Measurements from ENCODE around the gene CAPNS2. TPM values are rescaled to one million over a fixed set of nuclear protein-coding genes. Genes with fewer than 3 reads are reported as not detected.

The CAPNS2 gene
- total RNA-seq, 1 donor from 2014 or later = 3.4 TPM

DNA sequence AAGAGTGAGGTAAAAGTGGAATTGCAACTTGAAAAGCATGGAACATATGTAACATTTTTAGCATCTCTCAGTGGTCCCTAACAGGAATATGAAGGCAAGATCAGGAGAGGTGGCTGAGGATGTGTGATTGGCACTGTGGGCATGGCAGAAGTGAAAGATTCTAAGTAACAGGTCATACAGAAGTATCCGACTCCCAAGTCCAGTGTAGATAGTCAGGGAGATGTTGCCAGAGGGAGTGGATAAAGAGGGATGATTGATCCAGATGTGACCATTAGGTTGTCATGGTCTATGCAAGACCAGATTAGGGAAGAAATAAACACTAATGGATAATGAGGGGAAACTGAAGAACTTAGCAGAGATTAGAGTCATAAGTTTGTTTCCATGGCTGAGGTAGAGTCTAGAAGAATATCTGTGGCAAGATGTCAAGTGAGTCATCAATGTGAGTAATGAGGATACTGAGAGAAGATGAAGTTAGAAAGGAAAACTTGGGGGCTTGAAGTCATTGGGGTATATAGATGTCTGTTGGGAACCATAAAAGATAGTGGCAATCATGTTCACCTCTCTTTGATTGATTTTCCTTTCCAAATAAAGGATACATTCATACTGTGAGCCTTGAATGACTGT lies 23.9 kb upstream of the CAPNS2 start:
- no peaks in the 10 kb centered on the region for H3K27me3 Mint-ChIP-seq (ENCODE audit: low read depth, unreplicated experiment)
- H3K27me3 ChIP-seq (ENCODE audit: insufficient read depth, low read length) = no peaks in the 10 kb centered on the region
- TF ChIP-seq, protein P1, sequence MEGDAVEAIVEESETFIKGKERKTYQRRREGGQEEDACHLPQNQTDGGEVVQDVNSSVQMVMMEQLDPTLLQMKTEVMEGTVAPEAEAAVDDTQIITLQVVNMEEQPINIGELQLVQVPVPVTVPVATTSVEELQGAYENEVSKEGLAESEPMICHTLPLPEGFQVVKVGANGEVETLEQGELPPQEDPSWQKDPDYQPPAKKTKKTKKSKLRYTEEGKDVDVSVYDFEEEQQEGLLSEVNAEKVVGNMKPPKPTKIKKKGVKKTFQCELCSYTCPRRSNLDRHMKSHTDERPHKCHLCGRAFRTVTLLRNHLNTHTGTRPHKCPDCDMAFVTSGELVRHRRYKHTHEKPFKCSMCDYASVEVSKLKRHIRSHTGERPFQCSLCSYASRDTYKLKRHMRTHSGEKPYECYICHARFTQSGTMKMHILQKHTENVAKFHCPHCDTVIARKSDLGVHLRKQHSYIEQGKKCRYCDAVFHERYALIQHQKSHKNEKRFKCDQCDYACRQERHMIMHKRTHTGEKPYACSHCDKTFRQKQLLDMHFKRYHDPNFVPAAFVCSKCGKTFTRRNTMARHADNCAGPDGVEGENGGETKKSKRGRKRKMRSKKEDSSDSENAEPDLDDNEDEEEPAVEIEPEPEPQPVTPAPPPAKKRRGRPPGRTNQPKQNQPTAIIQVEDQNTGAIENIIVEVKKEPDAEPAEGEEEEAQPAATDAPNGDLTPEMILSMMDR (IDR thresholded peaks at IDR 0.05; ENCODE audit: insufficient read depth, low read depth, low read length) = no peak
- no peak for TF ChIP-seq EZH2 (IDR thresholded peaks at IDR 0.05; ENCODE audit: insufficient read depth, low read length)
- H3K36me3 ChIP-seq (ENCODE audit: insufficient read depth, low read length) = peaks cover 14% of the 10 kb centered on the region
- H3K27ac ChIP-seq (ENCODE audit: low read depth, low read length) = peak overlapping the region; percentile 40
- H3K9me3 ChIP-seq (ENCODE audit: insufficient read depth, low read depth, low read length) = no peaks in the 10 kb centered on the region
- peaks cover 3% of the 10 kb centered on the region for H3K36me3 Mint-ChIP-seq (ENCODE audit: low read depth, unreplicated experiment)
- H3K4me3 ChIP-seq (ENCODE audit: insufficient read depth, low read depth, low read length) = no peak overlapping the region
- H4K20me1 ChIP-seq (ENCODE audit: insufficient read depth, low read length) = peaks cover 3% of the 10 kb centered on the region
- H2AFZ ChIP-seq (ENCODE audit: low read depth, low read length) = no peak overlapping the region
- H3K4me1 ChIP-seq (ENCODE audit: insufficient read depth, low read length) = peaks cover 13% of the 10 kb centered on the region
- no peak overlapping the region for H3K27ac Mint-ChIP-seq (ENCODE audit: unreplicated experiment)
- FAIRE-seq (peak; percentile 78), DNase-seq (ENCODE audit: low read depth) (peak; percentile 82)
- H3K9ac ChIP-seq (ENCODE audit: low read length) = no peak overlapping the region
- peak overlapping the region; percentile 36 for H3K4me2 ChIP-seq (ENCODE audit: low read length)
- H3K9me3 Mint-ChIP-seq (ENCODE audit: unreplicated experiment) = no peaks in the 10 kb centered on the region
- H3K4me3 Mint-ChIP-seq (ENCODE audit: unreplicated experiment) = no peak overlapping the region
- H3K4me1 Mint-ChIP-seq (ENCODE audit: low read depth, unreplicated experiment) = peaks cover 6% of the 10 kb centered on the region
- no peaks in the 10 kb centered on the region for H3K79me2 ChIP-seq (ENCODE audit: insufficient read depth, low read length)

DNA sequence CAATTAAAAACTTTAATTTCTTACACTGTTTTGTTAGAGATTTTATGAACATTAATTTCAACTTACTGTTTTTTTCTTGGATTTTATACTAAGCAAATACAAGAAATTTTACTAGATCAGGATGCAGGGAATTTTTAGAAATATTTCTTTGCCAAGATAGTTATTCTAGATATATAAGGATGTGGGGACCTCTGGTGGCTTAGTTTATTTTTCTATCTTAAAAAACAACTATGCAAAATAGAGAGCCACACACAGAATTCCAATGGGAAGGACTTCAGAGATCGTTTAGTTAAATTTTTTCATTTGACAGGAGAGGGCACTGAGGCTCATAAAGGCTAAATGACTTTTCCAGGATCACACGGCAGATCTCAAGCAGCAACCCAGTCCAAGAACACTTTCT lies 23.0 kb upstream of the CAPNS2 start:
- Histone ChIP-seq H3K4me1 (ENCODE audit: insufficient read depth, low read length) (peaks cover 13% of the 10 kb centered on the region), H3K9ac (ENCODE audit: low read length) (no peak overlapping the region), H3K27me3 (ENCODE audit: insufficient read depth, low read length) (no peaks in the 10 kb centered on the region), H3K27ac (ENCODE audit: low read depth, low read length) (no peak overlapping the region), H4K20me1 (ENCODE audit: insufficient read depth, low read length) (peaks cover 3% of the 10 kb centered on the region), H3K4me2 (ENCODE audit: low read length) (no peak overlapping the region), H3K9me3 (ENCODE audit: insufficient read depth, low read depth, low read length) (no peaks in the 10 kb centered on the region), H3K36me3 (ENCODE audit: insufficient read depth, low read length) (peaks cover 8% of the 10 kb centered on the region), H3K4me3 (ENCODE audit: insufficient read depth, low read depth, low read length) (no peak overlapping the region), H3K79me2 (ENCODE audit: insufficient read depth, low read length) (no peaks in the 10 kb centered on the region), H2AFZ (ENCODE audit: low read depth, low read length) (no peak overlapping the region)
- DNase-seq (ENCODE audit: low read depth) (no peak), FAIRE-seq (no peak)
- Mint-ChIP-seq H3K27me3 (ENCODE audit: low read depth, unreplicated experiment) (no peaks in the 10 kb centered on the region), H3K36me3 (ENCODE audit: low read depth, unreplicated experiment) (peaks cover 3% of the 10 kb centered on the region), H3K9me3 (ENCODE audit: unreplicated experiment) (no peaks in the 10 kb centered on the region), H3K4me3 (ENCODE audit: unreplicated experiment) (no peak overlapping the region), H3K4me1 (ENCODE audit: low read depth, unreplicated experiment) (peaks cover 4% of the 10 kb centered on the region), H3K27ac (ENCODE audit: unreplicated experiment) (no peak overlapping the region)
- TF ChIP-seq, protein P1 (IDR thresholded peaks at IDR 0.05; ENCODE audit: insufficient read depth, low read depth, low read length) = peak; percentile 22
- no peak for TF ChIP-seq EZH2 (IDR thresholded peaks at IDR 0.05; ENCODE audit: insufficient read depth, low read length)

DNA sequence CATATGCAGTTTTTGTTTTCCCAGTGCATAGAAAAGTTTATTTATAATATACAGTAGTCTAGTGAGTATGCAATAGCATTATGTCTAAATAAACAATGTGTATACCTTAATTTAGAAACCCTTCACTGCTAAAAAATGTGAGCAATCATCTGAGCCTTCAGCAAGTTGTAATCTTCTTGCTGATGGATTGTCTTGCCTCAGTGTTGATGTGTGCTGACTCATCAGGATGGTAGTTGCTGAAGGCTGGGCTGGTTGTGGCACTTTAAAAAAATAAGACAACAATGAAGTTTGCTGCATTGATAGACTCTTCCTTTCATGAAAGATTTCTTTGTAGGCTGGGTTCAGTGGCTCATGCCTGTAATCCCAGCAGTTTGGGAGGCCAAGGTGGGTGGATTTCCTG lies 13.9 kb upstream of the CAPNS2 start:
- H3K36me3 Mint-ChIP-seq (ENCODE audit: low read depth, unreplicated experiment) = peaks cover 27% of the 10 kb centered on the region
- Histone ChIP-seq H3K79me2 (ENCODE audit: insufficient read depth, low read length) (no peaks in the 10 kb centered on the region), H3K9me3 (ENCODE audit: insufficient read depth, low read depth, low read length) (no peaks in the 10 kb centered on the region), H2AFZ (ENCODE audit: low read depth, low read length) (no peak overlapping the region), H3K4me1 (ENCODE audit: insufficient read depth, low read length) (peaks cover 11% of the 10 kb centered on the region), H3K27me3 (ENCODE audit: insufficient read depth, low read length) (no peaks in the 10 kb centered on the region), H3K27ac (ENCODE audit: low read depth, low read length) (peak overlapping the region; percentile 35), H3K4me3 (ENCODE audit: insufficient read depth, low read depth, low read length) (no peak overlapping the region), H4K20me1 (ENCODE audit: insufficient read depth, low read length) (no peaks in the 10 kb centered on the region), H3K4me2 (ENCODE audit: low read length) (peak overlapping the region; percentile 27), H3K9ac (ENCODE audit: low read length) (no peak overlapping the region), H3K36me3 (ENCODE audit: insufficient read depth, low read length) (peaks cover 20% of the 10 kb centered on the region)
- no peaks in the 10 kb centered on the region for H3K27me3 Mint-ChIP-seq (ENCODE audit: low read depth, unreplicated experiment)
- TF ChIP-seq EZH2 (IDR thresholded peaks at IDR 0.05; ENCODE audit: insufficient read depth, low read length) = no peak
- TF ChIP-seq, protein P1 (IDR thresholded peaks at IDR 0.05; ENCODE audit: insufficient read depth, low read depth, low read length) = no peak
- peak; percentile 79 for DNase-seq (ENCODE audit: low read depth)
- H3K27ac Mint-ChIP-seq (ENCODE audit: unreplicated experiment) = peak overlapping the region; percentile 92
- peaks cover 16% of the 10 kb centered on the region for H3K4me1 Mint-ChIP-seq (ENCODE audit: low read depth, unreplicated experiment)
- H3K9me3 Mint-ChIP-seq (ENCODE audit: unreplicated experiment) = no peaks in the 10 kb centered on the region
- FAIRE-seq = peak; percentile 73
- peak overlapping the region; percentile 6 for H3K4me3 Mint-ChIP-seq (ENCODE audit: unreplicated experiment)
